OCI-LY1 (cell line): ENCODE data around the gene SPOPL.

ENCODE experiments used
- EZH2 ChIP-seq: fragments of 200-600 bp; sonication (generic), shearing (Covaris generic); IDR thresholded peaks from 2 replicates; pipeline ENCODE4 v1.8.0; 2017; ENCODE audit warnings: borderline replicate concordance, mixed run types, mild to moderate bottlenecking, antibody characterized with exemption, low read length, moderate library complexity, mixed read lengths
- TF ChIP-seq, protein P1 (sequence below): fragments of 200-600 bp; sonication (generic), shearing (Covaris generic); IDR thresholded peaks from 2 replicates; pipeline ENCODE4 v1.5.1; 2017; ENCODE audit warnings: mild to moderate bottlenecking, antibody characterized with exemption, low read length, moderate library complexity, mixed read lengths

DNA sequence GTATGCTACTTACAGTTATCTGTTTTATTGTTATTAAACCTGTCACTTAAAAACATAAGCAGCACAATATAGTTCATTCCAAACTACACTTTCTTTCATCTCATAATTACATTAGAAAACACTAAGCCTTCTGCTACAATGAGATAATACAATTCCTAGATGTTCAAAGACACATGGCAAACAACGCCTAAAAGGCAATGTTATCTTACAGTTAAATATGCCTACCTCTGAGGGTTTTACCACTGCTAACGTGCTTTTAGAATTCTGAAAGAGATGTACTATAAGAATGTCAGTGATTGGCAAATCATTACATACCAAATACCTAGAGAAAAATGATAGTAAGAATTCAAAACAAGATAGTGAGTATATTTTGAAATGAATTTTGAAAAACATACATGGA is 46.8 kb upstream of the SPOPL start:
- TF ChIP-seq, protein P1, sequence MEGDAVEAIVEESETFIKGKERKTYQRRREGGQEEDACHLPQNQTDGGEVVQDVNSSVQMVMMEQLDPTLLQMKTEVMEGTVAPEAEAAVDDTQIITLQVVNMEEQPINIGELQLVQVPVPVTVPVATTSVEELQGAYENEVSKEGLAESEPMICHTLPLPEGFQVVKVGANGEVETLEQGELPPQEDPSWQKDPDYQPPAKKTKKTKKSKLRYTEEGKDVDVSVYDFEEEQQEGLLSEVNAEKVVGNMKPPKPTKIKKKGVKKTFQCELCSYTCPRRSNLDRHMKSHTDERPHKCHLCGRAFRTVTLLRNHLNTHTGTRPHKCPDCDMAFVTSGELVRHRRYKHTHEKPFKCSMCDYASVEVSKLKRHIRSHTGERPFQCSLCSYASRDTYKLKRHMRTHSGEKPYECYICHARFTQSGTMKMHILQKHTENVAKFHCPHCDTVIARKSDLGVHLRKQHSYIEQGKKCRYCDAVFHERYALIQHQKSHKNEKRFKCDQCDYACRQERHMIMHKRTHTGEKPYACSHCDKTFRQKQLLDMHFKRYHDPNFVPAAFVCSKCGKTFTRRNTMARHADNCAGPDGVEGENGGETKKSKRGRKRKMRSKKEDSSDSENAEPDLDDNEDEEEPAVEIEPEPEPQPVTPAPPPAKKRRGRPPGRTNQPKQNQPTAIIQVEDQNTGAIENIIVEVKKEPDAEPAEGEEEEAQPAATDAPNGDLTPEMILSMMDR = no peak
- TF ChIP-seq EZH2 = no peak
